Type B pancreatic cell (in vitro differentiated cells): Measurements from ENCODE around the gene SIKE1. TPM values are rescaled to one million over a fixed set of nuclear protein-coding genes. Genes with fewer than 3 reads are reported as not detected.

Experiments
- DNase-seq: peaks from one replicate; pipeline ENCODE4 v3.0.0; 2021; ENCODE audit warnings: mixed read lengths; ENCODE audit not compliant: unreplicated experiment; ENCODE audit errors: extremely low spot score
- H3K27ac Mint-ChIP-seq: 2 replicates; pipeline ENCODE4 v1.8.0; 2021; ENCODE audit warnings: mild to moderate bottlenecking, mixed read lengths
- H3K27me3 Mint-ChIP-seq: 2 replicates; pipeline ENCODE4 v1.8.0; 2021; ENCODE audit warnings: mixed read lengths
- H3K36me3 Mint-ChIP-seq: 2 replicates; pipeline ENCODE4 v1.8.0; 2021; ENCODE audit warnings: mixed read lengths
- H3K4me1 Mint-ChIP-seq: one replicate; pipeline ENCODE4 v1.8.0; 2021; ENCODE audit warnings: mixed read lengths; ENCODE audit not compliant: unreplicated experiment
- H3K4me3 Mint-ChIP-seq: 2 replicates; pipeline ENCODE4 v1.8.0; 2021; ENCODE audit warnings: mild to moderate bottlenecking, mixed read lengths
- H3K9me3 Mint-ChIP-seq: 2 replicates; pipeline ENCODE4 v1.8.0; 2021; ENCODE audit warnings: mixed read lengths
- total RNA-seq: library from RNA; stranded (reverse); gene quantifications from 2 replicates; pipeline ENCODE4 v1.2.1, GENCODE V29; 2021; ENCODE audit warnings: low replicate concordance
- TF ChIP-seq, protein P1 (sequence below): fragments of 200-600 bp; sonication (generic); conservative IDR thresholded peaks from 2 replicates; pipeline ENCODE4 v1.5.0; 2021; ENCODE audit warnings: antibody characterized with exemption, mild to moderate bottlenecking

The SIKE1 gene
- total RNA-seq, 1 donor from 2014 or later: 69.1 TPM

DNA sequence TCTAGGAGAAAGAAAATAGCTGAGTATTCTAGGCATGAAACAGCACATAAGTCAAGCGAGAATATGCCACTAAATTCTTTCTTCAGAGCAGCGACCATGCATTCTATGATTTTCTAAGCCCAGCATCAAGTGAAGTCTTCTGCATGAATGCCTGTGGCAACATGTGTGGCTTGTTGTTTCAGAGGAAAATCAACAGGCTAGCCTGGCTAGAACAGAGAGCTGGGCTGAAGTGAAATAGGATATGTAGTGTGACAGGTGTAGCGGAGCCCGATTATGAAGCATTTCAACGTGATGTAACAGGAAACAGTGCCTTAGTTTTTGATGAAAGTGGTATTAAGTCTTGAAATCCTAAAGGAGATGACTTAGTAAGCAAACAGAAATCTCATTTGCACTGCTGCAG is 29.7 kb downstream of the SIKE1 start:
- TF ChIP-seq, protein P1, sequence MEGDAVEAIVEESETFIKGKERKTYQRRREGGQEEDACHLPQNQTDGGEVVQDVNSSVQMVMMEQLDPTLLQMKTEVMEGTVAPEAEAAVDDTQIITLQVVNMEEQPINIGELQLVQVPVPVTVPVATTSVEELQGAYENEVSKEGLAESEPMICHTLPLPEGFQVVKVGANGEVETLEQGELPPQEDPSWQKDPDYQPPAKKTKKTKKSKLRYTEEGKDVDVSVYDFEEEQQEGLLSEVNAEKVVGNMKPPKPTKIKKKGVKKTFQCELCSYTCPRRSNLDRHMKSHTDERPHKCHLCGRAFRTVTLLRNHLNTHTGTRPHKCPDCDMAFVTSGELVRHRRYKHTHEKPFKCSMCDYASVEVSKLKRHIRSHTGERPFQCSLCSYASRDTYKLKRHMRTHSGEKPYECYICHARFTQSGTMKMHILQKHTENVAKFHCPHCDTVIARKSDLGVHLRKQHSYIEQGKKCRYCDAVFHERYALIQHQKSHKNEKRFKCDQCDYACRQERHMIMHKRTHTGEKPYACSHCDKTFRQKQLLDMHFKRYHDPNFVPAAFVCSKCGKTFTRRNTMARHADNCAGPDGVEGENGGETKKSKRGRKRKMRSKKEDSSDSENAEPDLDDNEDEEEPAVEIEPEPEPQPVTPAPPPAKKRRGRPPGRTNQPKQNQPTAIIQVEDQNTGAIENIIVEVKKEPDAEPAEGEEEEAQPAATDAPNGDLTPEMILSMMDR: no peak
- H3K4me1 Mint-ChIP-seq: peaks cover 44% of the 10 kb centered on the region
- no peaks in the 10 kb centered on the region for H3K27me3 Mint-ChIP-seq
- no peak for DNase-seq
- H3K36me3 Mint-ChIP-seq: peaks cover 29% of the 10 kb centered on the region
- no peaks in the 10 kb centered on the region for H3K9me3 Mint-ChIP-seq
- peak overlapping the region; percentile 58 for H3K27ac Mint-ChIP-seq
- peak overlapping the region; percentile 71 for H3K4me3 Mint-ChIP-seq

DNA sequence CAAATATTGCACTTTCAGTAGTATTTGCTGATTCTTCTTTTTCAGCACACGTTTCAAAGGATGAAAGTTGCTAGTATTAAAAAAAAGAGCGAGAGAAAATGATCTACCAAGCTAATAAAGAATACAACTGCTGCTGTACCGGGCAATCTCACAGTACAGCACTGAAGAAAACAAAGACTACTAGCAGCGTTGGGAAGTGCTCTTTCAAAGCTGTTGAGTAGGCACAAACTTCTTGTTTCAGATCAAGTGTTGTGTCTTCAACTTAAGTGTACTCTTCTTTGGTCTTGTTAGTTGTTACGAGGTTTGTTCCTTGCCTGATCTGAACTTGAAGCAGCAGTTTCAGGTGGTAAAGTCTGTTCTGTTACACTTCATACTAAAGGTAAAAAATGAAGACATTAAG is 30.6 kb downstream of the SIKE1 start:
- no peak overlapping the region for H3K4me3 Mint-ChIP-seq
- no peaks in the 10 kb centered on the region for H3K9me3 Mint-ChIP-seq
- peaks cover 33% of the 10 kb centered on the region for H3K36me3 Mint-ChIP-seq
- no peaks in the 10 kb centered on the region for H3K27me3 Mint-ChIP-seq
- no peak for DNase-seq
- no peak overlapping the region for H3K27ac Mint-ChIP-seq
- H3K4me1 Mint-ChIP-seq: peaks cover 34% of the 10 kb centered on the region
- TF ChIP-seq, protein P1: no peak

DNA sequence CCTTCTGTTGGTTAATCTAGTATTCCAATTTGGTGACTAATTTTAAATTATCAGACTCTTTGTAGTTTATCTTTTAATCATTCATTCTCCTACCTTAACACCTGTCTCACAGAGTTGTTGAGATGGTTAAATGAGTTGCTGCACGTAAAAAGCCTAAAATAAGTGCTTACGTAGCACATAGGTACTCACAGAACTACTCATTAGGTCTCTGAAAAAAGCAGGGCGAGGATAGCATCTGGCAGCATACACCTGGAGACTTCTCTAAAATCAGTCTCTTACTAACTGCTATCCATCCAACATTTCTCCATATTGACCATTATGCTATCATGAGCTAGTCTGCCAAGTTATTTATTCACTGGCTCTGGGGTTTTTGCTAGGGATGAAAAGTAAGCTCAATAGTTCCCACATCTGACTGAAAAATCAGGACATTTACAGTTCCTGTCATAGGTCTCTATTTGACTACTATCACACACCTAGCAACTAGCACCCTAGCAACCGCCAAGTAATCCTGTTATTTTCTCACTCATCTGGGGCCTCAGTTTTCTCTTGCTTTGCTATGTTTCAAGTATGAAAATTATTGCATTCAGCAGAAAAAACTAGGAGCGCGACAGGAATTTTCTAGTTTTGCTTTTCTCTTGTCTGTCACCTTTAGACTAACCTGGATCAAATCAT is 33.9 kb downstream of the SIKE1 start:
- Mint-ChIP-seq H3K4me1 (peaks cover 15% of the 10 kb centered on the region), H3K36me3 (peaks cover 52% of the 10 kb centered on the region), H3K4me3 (no peak overlapping the region), H3K9me3 (no peaks in the 10 kb centered on the region), H3K27ac (peak overlapping the region; percentile 6), H3K27me3 (no peaks in the 10 kb centered on the region)
- no peak for DNase-seq
- TF ChIP-seq, protein P1: no peak

DNA sequence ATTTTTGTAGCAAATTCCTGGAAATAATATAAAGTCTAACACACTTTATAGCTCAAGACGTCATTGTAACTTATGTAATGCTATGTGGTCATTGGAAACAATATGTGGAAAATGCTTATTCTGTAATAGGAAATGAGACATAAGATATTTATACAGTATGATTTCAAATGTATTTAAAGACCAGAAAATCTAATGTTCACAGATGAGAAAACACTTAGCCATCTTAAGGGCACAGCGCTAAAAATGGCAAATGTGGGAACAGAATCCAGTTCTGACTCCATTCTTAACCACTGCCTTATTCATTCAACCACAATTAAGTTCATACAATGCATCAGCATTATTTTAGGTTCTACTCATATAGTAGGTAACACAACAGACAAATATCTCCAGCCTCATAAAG is 35.2 kb downstream of the SIKE1 start:
- Mint-ChIP-seq H3K4me3 (no peak overlapping the region), H3K36me3 (peaks cover 55% of the 10 kb centered on the region), H3K27me3 (no peaks in the 10 kb centered on the region), H3K4me1 (peaks cover 5% of the 10 kb centered on the region), H3K9me3 (no peaks in the 10 kb centered on the region), H3K27ac (no peak overlapping the region)
- no peak for DNase-seq
- TF ChIP-seq, protein P1: no peak

DNA sequence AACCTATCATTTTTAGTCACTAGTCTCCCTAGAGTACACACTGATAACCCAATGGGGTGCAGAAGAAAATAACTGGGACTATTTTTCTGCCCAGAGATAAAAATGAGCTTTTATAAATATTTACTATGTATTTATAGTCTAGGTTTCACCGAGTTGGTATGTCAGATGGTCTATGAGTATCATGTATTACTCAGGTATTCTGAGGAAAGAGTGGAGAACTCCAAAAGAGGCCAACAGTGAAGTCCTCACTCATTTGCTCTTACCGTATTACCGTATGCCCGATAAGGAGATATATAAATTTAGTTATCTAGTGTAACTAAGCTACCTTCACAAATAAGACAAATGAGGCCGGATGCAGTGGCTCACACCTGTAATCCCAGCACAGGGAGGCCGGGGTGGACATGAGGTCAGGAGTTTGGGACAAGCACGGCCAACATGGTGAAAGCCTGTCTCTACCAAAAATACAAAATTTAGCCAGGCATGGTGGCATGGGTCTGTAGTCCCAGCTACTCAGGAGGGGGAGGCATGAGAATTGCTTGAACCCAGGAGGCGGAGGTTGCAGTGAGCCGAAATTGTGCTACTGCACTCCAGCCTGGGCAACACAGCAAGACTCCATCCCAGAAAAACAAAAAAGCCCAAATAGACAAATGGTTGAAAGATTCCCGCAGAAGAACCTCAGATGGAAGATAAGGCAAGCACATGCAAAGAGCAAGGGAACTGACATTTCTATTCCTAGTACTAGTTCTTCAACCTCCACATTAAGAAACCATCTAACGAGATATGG is 38.3 kb downstream of the SIKE1 start:
- TF ChIP-seq, protein P1: no peak
- Mint-ChIP-seq H3K27me3 (no peaks in the 10 kb centered on the region), H3K9me3 (no peaks in the 10 kb centered on the region), H3K36me3 (peaks cover 52% of the 10 kb centered on the region), H3K4me1 (no peaks in the 10 kb centered on the region), H3K4me3 (no peak overlapping the region), H3K27ac (no peak overlapping the region)
- no peak for DNase-seq
